22Rv1 (cell line): ENCODE measurements around the gene RASGRP2.

Source experiments
- ZFX ChIP-seq: fragments of 450-650 bp; IDR thresholded peaks from 2 replicates; pipeline ENCODE4 v1.6.1; 2017; ENCODE audit warnings: antibody characterized with exemption, borderline replicate concordance
- TF ChIP-seq, protein P1 (sequence below): fragments of 450-650 bp; IDR thresholded peaks from 2 replicates; pipeline ENCODE4 v1.5.1; 2017; ENCODE audit warnings: mild to moderate bottlenecking

DNA sequence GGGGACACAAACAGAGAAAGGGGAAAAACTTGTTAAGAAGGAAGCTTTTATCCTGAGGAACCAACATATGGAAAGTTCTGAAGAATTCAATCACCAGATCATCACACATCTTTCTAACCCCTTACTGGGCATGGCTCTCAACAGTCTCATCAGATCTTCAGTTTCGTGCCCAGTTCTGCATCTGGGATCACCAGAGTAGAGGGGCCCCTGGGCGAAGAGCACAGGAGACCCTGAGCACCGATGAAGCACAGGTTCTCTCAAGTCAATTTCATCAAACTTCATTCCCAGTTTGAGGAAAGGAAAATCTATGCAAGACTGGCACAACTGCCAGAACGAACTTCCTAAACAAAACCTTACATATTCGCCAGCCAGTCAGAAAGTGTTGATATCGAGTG is 24.4 kb upstream of the RASGRP2 start:
- TF ChIP-seq, protein P1, sequence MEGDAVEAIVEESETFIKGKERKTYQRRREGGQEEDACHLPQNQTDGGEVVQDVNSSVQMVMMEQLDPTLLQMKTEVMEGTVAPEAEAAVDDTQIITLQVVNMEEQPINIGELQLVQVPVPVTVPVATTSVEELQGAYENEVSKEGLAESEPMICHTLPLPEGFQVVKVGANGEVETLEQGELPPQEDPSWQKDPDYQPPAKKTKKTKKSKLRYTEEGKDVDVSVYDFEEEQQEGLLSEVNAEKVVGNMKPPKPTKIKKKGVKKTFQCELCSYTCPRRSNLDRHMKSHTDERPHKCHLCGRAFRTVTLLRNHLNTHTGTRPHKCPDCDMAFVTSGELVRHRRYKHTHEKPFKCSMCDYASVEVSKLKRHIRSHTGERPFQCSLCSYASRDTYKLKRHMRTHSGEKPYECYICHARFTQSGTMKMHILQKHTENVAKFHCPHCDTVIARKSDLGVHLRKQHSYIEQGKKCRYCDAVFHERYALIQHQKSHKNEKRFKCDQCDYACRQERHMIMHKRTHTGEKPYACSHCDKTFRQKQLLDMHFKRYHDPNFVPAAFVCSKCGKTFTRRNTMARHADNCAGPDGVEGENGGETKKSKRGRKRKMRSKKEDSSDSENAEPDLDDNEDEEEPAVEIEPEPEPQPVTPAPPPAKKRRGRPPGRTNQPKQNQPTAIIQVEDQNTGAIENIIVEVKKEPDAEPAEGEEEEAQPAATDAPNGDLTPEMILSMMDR = no peak
- no peak for TF ChIP-seq ZFX
